GM18861 (cell line): ENCODE results near the gene CRTC2.
"Not testable (repeated sequence)": the region's sequence is repeated elsewhere in the genome, so short reads cannot be mapped to it uniquely, and the experiment has no call there.

Source experiments
- ATAC-seq: cut with Tn5 transposase; IDR thresholded peaks from one replicate; pipeline ENCODE4 v1.9.1; 2021; ENCODE audit not compliant: unreplicated experiment

Gene CRTC2

GRCh38 chr1:153958111-153958960 is at the start of gene CRTC2:
CRTC2 (minus strand) TSS chr1:153958612; CDS start chr1:153958497, 115 bp downstream.
- peak; percentile 66 for ATAC-seq

- ATAC-seq, result no peak
Measured at GRCh38 chr1:154006136-154006535, 47.7 kb upstream of the CRTC2 start.

DNA sequence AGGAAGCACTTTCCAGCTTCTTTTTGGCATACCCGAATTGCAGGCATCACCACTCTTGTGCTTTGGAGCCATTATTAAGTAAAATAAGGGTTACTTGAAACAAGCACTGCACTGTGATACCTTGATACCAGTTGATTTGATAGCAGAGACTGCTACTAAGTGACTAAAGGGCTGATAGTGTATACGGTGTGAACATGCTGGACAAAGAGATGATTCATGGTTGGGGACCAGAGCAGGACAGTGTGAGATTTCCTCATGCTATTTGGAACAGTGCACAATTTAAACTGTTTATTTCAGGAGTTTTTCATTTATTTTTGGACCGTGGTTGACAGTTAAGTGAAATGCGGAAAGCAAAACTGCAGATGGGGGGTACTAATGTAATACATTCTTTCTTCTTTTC is 42.0 kb upstream of the CRTC2 start:
- ATAC-seq, result no peak

GRCh38 chr1:153996882-153997281 is 38.5 kb upstream of the CRTC2 start:
- not testable (repeated sequence) for ATAC-seq

GRCh38 chr1:153995640-153996039 is 37.2 kb upstream of the CRTC2 start:
- no peak for ATAC-seq

DNA sequence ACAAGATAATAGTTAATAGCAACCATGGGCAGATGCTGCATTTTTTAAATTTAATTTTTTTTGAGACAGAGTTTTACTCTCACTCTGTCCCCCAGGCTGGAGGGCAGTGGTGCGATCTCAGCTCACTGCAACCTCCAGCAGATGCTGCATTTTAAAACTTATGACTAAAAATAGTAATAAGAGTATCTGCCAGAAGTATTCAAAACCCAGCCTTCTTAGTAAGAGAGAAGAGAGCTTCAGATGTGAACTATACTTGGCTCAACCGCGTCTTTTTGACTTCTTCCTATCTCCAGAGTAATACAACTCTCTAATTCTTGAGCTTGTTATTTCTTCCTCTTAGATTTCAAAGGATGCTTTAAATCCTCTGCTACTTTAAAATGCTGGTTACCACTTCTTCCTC is 36.8 kb upstream of the CRTC2 start:
- ATAC-seq, result no peak

GRCh38 chr1:153991806-153992205 is 33.4 kb upstream of the CRTC2 start:
- no peak for ATAC-seq

- no peak for ATAC-seq
Measured at GRCh38 chr1:153991151-153991630, 32.8 kb upstream of the CRTC2 start.

DNA sequence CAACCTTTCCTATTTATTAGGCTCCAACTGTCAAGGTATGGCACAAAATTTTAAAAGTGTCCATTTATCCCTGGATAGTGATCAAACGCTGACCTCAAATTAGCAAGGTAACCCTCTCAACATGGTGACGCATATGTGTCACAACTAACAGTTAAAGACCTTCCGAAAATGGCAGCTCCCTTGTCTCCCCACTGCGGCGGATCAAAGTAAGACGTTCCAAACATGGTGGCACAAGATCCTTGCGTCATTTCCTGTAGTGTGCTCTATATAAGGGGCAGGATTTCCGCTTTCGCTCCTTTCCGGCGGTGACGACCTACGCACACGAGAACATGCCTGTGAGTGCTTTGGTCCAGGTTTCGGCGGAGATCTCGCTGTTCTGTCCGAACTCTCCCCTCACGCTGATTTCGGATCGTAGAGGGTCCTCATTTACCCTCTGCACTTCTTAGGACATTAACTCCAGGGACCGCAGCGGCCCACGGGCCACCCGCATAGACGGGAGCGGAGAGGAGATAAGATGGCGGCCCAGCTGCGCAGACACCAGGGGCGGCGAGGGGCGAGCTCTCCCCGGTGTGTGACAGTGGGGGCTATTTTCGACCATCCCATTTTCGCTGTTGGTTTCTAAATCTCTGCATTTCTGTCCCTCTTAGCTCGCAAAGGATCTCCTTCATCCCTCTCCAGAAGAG is 32.2 kb upstream of the CRTC2 start, which contains the start of gene RPS27:
TSS of gene RPS27 (plus strand) at position 295 of the 683 bp plus-strand sequence. CDS start at position 330, 35 bp downstream.
- ATAC-seq, result peak; percentile 69

DNA sequence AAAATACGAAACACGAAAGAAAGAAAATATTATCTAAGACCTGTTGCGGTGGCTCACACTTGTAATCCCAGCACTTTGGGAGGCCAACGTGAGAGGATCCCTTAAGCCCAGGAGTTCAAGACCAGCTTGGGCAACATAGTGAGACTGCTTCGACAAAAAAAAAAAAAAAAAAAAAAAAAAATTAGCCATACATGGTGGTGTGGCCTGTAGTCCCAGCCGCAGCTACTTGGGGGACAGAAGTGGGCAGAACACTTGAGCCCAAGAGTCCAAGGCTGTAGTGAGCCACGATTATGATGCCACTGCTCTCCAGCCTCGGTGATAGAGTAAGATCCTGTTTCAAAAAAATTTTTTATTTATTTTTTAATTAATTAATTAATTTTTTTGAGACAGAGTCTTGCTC is 29.2 kb upstream of the CRTC2 start:
- ATAC-seq, result no peak

- no peak for ATAC-seq
Measured at GRCh38 chr1:153985941-153986761, 27.7 kb upstream of the CRTC2 start, which contains the start of gene RAB13. RAB13 (minus strand) TSS chr1:153986339; CDS start chr1:153986236, 103 bp downstream.

- ATAC-seq, result no peak
Measured at GRCh38 chr1:153985341-153985912, 27.0 kb upstream of the CRTC2 start.

GRCh38 chr1:153984123-153984894 is 25.9 kb upstream of the CRTC2 start:
- no peak for ATAC-seq

DNA sequence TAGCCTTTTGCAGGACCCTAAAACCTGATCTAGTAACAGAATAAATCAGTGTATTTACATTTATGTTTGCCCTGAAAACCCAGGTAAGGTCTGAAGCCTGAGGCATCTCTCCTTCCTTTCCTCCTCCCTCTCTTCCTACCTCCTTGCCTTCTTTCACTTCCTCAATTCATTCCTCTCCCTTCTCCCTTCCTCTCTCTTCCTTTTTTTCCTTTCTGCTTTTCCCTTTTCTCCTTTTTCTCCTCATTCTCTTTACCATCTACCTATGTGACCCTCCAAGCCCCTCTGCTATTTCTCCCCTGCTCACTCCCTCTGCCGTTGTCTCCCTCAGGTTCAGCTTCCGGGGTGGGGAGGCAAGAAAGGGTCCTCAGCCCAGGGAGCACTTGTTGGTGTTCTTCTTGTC is 23.3 kb upstream of the CRTC2 start:
- ATAC-seq, result not testable (repeated sequence)

- not testable (repeated sequence) for ATAC-seq
Measured at GRCh38 chr1:153979091-153979490, 20.7 kb upstream of the CRTC2 start.

DNA sequence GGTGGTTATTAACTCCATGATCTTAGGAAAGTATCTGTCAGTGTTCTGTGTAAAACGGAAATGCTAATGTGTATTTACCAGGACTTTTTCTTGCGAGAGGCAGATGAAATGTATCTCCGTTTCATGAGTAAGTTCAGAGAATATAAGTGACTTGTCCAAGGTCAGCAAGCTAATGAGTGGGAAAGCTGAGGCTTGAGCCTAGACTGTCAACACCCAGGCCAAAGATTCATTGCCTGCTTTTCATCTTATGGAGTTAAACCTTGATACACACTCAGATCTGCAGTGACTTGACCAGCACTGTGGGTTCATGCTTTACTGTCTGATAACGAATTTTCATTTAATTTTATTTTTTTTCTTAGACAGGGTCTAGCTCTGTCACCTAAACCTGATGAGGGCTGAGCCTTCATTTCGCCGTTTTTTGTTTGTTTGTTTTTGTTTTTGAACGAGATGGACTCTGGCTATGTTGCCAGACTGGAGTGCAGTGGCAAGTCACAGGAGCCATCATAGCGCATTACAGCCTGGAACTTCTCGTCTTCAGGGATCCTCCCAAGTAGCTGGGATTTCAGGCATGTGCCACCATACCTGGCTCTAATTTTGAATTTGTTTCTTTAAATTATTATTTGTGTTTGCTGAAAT is 20.0 kb upstream of the CRTC2 start:
- ATAC-seq, result peak; percentile 14

GRCh38 chr1:153977250-153978240 is 19.1 kb upstream of the CRTC2 start, which contains the start of gene JTB:
JTB (minus strand) TSS chr1:153977674; CDS start chr1:153977252, 422 bp downstream.
- peak; percentile 65 for ATAC-seq

GRCh38 chr1:153976819-153977249 is 18.4 kb upstream of the CRTC2 start:
- no peak for ATAC-seq
